Measurements from ENCODE around the gene NONO.
"Not testable (repeated sequence)": the region's sequence is repeated elsewhere in the genome, so short reads cannot be mapped to it uniquely, and the experiment has no call there.

The NONO gene, protein sequence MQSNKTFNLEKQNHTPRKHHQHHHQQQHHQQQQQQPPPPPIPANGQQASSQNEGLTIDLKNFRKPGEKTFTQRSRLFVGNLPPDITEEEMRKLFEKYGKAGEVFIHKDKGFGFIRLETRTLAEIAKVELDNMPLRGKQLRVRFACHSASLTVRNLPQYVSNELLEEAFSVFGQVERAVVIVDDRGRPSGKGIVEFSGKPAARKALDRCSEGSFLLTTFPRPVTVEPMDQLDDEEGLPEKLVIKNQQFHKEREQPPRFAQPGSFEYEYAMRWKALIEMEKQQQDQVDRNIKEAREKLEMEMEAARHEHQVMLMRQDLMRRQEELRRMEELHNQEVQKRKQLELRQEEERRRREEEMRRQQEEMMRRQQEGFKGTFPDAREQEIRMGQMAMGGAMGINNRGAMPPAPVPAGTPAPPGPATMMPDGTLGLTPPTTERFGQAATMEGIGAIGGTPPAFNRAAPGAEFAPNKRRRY

DNA sequence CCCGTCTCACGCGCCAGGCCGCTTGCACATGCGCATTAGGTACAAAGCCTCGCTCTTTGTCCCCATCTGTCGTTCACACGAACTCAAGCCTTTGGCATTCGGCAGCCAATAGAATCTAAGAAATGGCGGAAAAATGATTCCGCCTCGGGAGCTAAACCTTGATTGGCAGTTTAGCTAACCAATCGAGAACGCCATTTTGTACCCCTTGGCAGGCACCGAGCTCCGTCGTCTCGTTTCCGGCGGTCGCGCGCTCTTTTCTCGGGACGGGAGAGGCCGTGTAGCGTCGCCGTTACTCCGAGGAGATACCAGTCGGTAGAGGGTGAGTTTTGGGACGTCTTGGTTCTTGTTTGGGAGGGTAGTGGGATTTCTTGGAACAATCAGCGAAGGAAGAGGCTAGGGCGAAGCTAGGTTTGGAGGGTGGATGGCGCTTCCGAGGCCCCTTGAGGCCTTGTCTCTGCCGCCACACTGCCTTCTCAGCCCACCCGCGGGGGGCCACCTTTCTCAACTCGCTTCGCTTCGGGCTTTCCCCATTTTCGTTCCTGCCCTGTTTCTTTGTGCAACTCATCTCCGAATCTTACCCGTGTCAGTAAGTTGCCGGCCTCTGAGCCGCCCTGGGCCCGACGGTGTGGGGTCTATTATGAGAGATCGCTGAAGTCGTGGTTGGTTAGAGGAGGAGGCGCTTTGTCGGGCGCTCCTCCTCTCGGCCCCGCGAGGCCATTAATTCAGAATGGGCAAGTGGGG lies at the start of gene NONO:
TSS of gene NONO (plus strand) at position 233 of the 741 bp plus-strand sequence. CDS start 7,003 bp downstream, outside the sequence.
- DNase-seq = peak; percentile 74 to 80

GRCh38 chrX:71235482-71235881 lies 48.0 kb upstream of the NONO start:
- no peak for DNase-seq

GRCh38 chrX:71236836-71237235 lies 46.6 kb upstream of the NONO start:
- DNase-seq = no peak

DNA sequence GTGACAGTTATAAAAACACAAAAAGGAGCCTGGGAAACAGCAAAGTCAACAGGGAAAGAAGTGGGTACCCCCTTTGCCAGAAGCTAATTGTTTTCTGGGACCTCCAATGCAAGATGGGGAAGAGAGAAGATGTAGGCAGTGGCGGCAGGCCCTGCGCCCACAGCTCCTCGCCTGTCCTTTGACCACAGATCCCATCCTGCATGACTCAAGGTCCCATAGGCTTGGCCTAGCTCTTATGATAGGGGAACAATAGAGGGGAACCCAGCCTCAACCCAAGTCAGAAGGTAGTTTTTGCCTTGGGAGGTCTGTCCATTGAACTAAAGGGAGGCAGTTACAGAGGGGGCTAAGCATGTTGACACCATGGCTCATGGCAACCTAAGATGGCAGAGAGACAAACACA lies 43.7 kb upstream of the NONO start:
- DNase-seq = no peak

DNA sequence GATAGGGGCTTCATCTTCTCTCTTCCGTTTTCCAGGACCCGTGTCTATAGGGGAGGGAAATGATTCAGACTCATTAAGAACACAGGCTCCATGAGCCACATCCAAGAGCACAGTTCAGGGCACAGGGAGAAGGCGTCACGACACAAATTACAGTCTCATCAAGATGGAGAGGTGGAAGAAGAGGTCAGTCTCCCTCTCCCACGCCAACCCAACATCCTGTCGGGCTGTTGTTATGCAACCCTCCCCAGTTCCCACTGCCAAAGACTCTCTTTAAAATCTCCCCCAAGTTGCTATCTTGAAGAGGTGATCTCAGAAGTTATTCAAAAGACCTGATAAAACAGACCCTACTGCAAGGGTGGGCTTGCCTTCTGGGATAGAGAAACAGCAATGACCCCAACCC lies 42.1 kb upstream of the NONO start:
- DNase-seq = no peak

DNA sequence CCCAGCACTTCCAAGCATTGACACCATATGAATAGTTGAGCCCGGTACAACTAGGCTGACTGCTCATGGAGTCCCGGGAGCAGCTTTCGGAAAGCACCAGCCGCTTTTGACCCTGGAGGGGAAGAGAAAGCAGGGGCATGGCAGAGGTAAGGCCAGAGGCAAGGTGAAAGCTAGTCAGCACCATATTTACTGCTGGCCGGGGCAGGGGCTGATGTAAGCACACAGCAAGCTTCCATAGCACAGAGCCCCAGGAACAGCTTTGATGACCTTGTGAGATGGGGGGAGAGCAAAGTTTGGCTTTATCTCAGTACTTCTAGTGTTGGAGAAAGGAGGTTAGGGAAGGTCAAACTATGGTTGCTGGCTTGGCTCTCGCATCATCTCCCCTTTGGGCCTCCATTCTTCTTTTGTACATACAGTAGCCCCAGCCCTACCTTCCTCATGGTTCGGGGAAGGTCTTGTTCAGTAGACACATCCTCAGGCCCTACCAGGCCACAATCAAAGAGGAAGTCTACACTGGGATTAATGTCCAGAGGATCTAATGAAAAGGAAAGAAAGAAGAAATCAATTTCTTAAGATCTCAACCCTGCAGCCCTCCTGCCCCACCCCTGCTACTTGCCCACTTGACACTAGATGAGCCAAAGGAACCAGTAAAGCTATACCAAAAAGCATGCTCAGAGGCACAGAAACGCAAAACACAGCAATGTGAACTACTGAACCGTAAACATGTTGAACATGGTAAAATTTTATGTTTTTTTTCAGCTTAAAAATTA lies 38.9 kb upstream of the NONO start:
- DNase-seq = no peak

DNA sequence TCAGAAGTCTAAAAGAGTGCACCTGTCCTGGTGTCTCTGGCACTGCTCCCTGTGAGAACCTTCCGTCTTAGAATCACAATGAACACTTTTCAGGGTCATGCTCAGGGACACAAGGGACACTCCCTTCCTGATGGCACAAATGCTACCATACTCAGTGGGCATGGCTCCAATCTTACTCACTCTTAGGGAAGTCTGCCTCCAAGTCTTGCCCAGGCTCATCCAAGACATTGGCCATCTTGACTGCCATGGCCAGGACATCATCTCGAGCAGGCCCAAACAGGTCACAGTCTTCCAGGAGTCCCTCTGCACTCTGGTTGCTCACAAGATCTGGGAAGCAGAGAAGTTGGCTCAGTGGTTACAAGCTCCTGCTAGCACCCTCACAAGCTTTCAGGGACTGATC lies 38.3 kb upstream of the NONO start:
- no peak for DNase-seq

- DNase-seq = no peak
Observed at GRCh38 chrX:71250841-71251240, 32.6 kb upstream of the NONO start.

- DNase-seq = peak; percentile 47 to 65
Observed at GRCh38 chrX:71251466-71251973, 31.9 kb upstream of the NONO start.

DNA sequence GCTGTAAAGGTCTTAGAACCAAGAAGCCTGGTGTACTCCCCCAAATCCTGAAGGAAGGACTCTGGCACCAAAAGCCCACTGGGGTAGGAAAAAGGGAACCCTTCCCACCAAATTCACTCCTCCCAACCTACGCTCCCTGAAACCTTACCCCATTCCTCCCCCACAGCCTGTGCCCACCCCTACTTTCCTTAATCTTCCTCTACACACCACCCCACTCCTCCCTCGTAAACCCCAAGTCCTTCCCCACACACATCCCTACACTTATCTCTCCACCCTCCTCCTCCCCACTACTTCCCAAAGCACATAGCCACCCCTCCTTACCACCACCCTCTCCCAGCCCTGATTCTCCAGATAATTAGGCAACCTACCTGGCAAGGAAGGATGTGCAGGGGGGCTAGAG lies 31.2 kb upstream of the NONO start:
- DNase-seq = no peak

GRCh38 chrX:71253253-71254091 lies 30.0 kb upstream of the NONO start:
- peak; percentile 33 to 56 for DNase-seq

- DNase-seq = peak; percentile 70 to 76
Observed at GRCh38 chrX:71254092-71254963, 29.1 kb upstream of the NONO start, which contains the start of gene ZMYM3. Gene ZMYM3, minus strand, starts transcription at chrX:71254140. Its CDS starts 885 bp downstream, at chrX:71253255.

DNA sequence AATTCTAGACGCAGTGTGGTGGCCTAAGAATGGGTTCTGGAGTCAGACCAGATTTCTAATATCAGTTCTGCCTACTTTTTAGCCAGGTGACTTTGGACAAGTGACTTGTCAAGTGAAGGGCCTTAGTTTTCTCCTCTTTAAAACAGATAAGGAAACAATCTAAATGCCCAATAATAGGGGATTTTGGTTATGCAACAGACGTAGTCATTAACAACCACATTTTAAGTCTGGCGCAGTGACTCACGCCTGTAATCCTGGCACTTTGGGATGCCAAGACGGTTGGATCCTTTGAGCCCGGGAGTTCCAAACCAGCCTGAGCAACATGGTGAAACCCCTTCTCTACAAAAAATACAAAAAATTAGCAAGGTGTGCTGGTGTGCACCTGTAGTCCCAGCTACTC lies 27.4 kb upstream of the NONO start:
- no peak for DNase-seq

DNA sequence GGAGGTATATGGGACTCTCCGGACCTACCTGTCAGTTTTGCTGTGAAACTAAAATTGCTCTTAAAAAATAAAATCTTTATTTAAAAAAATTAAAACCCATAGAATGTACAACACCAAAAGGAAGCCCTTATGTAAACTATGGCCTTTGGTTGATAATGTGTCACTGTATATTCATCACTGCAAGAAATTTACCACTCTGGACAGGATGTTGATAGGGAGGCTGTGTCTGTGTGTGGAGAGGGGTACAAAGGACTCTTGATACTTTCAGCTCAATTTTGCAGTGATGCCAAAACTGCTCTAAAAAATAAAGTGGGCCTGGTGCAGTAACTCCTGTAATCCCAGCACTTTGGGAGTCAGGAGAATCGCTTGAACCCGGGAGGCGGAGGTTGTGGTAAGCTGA lies 26.6 kb upstream of the NONO start:
- DNase-seq = no peak

GRCh38 chrX:71268624-71269023 lies 14.8 kb upstream of the NONO start:
- DNase-seq = not testable (repeated sequence)

GRCh38 chrX:71269801-71270395 lies 13.5 kb upstream of the NONO start:
- DNase-seq = no peak

DNA sequence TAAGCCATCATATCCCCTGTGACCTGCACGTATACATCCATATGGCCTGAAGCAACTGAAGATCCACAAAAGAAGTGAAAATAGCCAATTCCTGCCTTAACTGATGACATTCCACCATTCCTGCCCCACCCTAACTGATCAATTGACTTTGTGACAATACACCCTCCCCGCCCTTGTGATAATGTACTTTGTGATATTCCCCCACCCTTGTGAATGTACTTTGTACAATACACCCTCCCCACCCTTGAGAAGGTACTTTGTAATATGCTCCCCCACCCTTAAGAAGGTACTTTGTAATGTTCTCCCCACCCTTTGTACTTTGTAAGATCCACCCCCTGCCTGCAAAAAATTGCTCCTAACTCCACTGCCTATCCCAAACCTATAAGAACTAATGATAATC lies 11.1 kb upstream of the NONO start:
- DNase-seq = not testable (repeated sequence)

- not testable (repeated sequence) for DNase-seq
Observed at GRCh38 chrX:71281300-71281699, 2.1 kb upstream of the NONO start.

GRCh38 chrX:71282514-71283402 lies 677 bp upstream of the NONO start:
- peak; percentile 54 to 66 for DNase-seq
